ENCODE results near the gene CORO2B.

Gene CORO2B

DNA sequence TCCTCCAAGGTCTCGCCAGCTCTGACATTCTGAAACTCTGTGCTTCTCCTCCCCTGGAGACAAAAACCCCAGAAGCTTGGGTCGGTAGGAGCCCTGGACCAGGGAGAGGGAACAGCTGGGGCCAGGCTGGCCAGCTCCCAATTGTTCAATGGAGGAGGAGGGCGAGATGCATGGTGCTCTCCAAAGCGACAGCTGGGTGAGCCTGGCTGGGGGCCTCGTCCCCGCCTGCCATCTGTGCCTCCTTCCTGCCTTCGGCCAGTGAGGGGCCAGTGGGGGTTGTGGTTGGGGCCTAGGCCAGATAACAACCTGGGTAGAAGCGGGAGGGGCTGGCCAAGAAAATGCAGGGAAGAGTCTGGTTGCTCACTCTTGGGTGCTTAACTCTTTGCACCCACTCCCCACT, 79.4 kb downstream of the CORO2B start:
- H3K4me3 ChIP-seq (ENCODE audit: low read depth, low read length): no peak overlapping the region
- DNase-seq (ENCODE audit: low read depth): no peak
- TF ChIP-seq, protein P1, sequence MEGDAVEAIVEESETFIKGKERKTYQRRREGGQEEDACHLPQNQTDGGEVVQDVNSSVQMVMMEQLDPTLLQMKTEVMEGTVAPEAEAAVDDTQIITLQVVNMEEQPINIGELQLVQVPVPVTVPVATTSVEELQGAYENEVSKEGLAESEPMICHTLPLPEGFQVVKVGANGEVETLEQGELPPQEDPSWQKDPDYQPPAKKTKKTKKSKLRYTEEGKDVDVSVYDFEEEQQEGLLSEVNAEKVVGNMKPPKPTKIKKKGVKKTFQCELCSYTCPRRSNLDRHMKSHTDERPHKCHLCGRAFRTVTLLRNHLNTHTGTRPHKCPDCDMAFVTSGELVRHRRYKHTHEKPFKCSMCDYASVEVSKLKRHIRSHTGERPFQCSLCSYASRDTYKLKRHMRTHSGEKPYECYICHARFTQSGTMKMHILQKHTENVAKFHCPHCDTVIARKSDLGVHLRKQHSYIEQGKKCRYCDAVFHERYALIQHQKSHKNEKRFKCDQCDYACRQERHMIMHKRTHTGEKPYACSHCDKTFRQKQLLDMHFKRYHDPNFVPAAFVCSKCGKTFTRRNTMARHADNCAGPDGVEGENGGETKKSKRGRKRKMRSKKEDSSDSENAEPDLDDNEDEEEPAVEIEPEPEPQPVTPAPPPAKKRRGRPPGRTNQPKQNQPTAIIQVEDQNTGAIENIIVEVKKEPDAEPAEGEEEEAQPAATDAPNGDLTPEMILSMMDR (IDR thresholded peaks at IDR 0.05; ENCODE audit: insufficient read depth, low read depth, low read length, missing control alignments): no peak

DNA sequence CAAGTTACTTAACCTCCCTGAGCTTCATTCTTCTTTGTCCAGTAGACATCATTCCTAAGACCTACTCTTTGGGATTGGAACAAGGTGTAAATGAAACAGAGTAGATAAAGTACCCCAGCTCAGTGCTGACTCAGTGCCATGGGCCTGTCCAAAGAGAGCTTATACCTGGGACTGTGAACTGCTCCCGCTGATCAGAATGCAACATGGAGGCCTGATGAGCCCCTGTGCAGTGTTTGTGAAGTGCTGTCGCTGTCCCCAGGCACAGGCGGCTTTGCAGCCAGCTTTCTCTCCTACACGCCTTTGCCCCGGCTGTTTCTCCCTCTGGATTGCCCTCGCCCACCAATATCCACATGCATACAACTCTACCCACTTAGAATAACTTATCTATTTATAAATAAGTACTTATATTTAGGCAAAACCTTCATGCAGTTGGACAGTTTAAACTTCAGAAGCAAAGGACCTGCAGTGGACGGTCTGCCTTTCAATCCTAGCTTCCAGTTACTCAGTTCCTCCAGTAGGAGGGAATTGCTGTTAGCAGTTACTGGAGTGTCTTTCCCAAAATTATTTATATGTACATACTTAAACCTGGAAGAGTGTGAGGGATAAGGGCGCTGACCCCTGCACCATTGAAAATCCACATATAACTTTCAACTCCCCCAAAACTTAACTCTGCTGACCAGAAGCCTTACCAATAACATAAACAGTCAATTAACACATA, 80.0 kb downstream of the CORO2B start:
- no peak overlapping the region for H3K4me3 ChIP-seq (ENCODE audit: low read depth, low read length)
- DNase-seq (ENCODE audit: low read depth): no peak
- TF ChIP-seq, protein P1 (IDR thresholded peaks at IDR 0.05; ENCODE audit: insufficient read depth, low read depth, low read length, missing control alignments): no peak

DNA sequence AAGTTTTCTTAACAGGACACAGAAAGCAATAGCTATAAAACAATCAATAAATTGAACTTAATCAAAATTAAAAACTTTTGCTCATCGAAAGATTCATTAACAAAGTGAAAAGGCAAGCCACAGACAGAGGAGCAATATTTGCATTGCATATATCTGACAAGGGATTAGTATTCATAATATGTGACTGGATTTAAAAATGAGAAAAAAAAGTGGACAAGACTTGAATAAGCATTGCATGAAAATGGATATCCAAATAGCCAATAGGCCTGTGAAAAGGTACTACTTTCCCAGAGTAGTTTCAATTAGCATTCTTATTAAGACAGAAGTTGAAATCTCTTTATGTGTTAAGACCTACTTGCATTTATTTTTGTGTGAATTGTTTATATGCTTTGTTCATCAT, 84.7 kb downstream of the CORO2B start:
- TF ChIP-seq, protein P1 (IDR thresholded peaks at IDR 0.05; ENCODE audit: insufficient read depth, low read depth, low read length, missing control alignments): no peak
- H3K4me3 ChIP-seq (ENCODE audit: low read depth, low read length): no peak overlapping the region
- DNase-seq (ENCODE audit: low read depth): no peak

DNA sequence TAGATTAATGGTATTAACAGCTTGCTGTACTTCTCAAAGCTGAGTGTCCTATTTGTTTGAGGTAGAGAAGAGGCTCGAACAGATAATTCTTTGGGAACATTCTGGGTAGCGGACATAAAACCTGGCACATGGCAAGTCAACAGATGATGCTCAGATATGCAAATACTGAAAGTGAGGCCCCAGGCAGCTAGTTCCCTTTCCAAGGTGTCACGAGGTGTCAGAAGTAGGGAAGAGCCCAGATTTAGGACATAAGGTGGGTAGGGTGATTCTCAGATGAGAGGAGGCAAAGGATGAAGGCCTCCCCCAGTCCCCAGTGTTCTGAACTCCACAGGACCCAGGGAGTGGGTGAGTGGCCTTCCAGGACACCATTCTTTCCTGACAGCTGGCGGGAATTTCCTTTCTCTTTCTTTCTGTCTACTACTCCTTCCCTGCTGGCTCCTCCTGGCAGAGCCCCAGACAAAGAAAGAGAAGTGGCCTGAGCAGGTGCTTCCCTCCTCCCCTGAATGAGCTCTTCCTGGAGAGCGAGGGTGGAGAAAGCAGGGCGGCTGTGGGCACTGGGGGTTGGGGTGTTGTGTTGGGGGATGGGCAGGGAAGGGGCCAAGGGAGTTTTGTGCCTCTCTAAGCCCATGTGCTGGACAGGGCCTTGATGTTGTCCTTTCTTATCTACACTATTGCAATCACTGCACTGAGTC, 87.5 kb downstream of the CORO2B start:
- no peak overlapping the region for H3K4me3 ChIP-seq (ENCODE audit: low read depth, low read length)
- DNase-seq (ENCODE audit: low read depth): no peak
- TF ChIP-seq, protein P1 (IDR thresholded peaks at IDR 0.05; ENCODE audit: insufficient read depth, low read depth, low read length, missing control alignments): no peak

DNA sequence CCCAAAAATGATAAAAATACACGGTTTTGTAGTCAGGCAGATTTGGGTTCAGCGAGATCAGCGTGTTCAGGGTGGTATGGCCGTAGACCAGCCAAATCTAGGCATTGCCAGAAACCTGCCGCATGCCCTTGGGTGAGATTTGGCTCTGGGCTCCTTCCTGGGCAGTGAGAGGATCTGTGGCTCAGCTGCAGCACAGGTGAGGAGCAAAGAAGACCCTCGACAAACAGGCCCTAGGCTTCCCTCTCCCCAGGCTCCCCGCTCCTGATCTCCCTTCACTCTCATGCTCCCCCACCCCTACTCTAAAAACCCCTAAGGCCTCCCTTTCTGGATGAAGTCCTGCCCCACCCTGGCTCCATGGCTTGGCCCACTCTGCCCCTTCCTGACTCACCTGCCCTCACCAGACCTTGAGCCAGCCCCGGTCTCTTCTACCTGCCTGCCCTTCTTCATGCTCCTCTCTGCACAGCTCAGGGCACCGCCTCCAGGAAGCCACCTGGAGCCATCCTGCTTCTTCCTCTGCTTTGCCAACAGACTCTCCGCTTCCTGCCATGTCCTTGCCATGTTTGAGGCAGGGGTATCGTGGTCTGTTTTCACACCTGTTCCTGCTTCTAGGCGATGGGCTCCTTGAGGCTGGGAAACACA, 88.1 kb downstream of the CORO2B start:
- TF ChIP-seq, protein P1 (IDR thresholded peaks at IDR 0.05; ENCODE audit: insufficient read depth, low read depth, low read length, missing control alignments): no peak

DNA sequence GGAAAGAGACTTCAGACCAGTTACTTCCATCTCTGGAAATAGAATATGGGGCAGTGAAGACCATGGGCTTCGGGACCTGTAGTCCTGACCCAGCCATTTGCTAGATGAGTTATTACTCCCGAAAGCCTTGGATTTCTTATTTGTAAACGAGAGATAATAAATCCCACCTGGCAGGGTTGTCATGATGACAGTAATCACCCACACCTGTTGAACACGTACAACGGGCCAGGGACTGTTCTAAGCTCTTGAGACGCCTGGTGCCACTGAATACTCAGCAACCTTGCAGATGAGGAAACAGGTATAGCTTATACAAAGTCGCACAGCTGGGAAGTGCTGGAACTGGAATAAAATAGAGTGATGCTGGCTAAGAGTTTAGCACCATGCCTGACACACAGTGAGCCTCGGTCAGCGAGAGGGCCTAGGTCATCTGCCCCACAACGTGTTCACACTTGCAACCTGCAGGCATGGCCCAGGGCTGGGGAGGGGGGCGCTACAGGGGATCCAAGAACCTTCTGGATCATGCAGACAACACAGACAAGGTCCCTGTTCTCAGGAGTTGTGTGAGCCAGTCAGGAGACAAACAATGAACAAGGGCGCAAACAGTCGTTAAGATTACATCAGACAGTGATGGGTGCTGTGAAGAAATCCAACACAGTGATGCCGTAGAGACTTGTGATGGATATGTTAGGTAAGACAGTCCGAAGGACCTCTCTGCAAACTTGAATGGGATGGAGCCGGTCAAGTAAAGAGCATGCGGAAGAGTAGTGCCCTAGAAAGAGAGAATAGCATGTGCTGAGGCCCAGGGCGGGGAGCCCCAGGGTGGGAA, 89.2 kb downstream of the CORO2B start:
- DNase-seq (ENCODE audit: low read depth): no peak
- TF ChIP-seq, protein P1 (IDR thresholded peaks at IDR 0.05; ENCODE audit: insufficient read depth, low read depth, low read length, missing control alignments): no peak
- H3K4me3 ChIP-seq (ENCODE audit: low read depth, low read length): no peak overlapping the region

More for the DNA sequence above, 88.1 kb downstream of the CORO2B start:
- DNase-seq (ENCODE audit: low read depth): no peak
- no peak overlapping the region for H3K4me3 ChIP-seq (ENCODE audit: low read depth, low read length)

All from GM12865 (cell line).